Left ventricle myocardium inferior (tissue), 1 donor: ENCODE results near the gene GNB3. TPM values are rescaled to one million over a fixed set of nuclear protein-coding genes. Genes with fewer than 3 reads are reported as not detected.
A peak's percentile ranks its signal among the peaks of the same experiment; 100 is the strongest.
"Not testable (repeated sequence)": the region's sequence is repeated elsewhere in the genome, so short reads cannot be mapped to it uniquely, and the experiment has no call there.

Experiments
- DNase-seq: peaks from one replicate; pipeline ENCODE4 v3.0.0-alpha.2; 2020
- H3K27ac ChIP-seq: fragments of 200-600 bp; replicated peaks from 2 replicates; pipeline ENCODE4 v1.8.0; 2021
- H3K27me3 ChIP-seq: fragments of 200-600 bp; 2 replicates; pipeline ENCODE4 v1.8.0; 2021; ENCODE audit warnings: low read depth
- H3K36me3 ChIP-seq: fragments of 200-600 bp; 2 replicates; pipeline ENCODE4 v1.8.0; 2021
- H3K4me1 ChIP-seq: fragments of 200-600 bp; 2 replicates; pipeline ENCODE4 v1.8.0; 2021
- H3K4me3 ChIP-seq: fragments of 200-600 bp; 2 replicates; pipeline ENCODE4 v1.8.0; 2021; ENCODE audit warnings: mild to moderate bottlenecking, moderate library complexity
- H3K9me3 ChIP-seq: fragments of 200-600 bp; replicated peaks from 2 replicates; pipeline ENCODE4 v1.8.0; 2021
- intact Hi-C: fragments of 100-400 bp; cut with micrococcal nuclease; formaldehyde crosslinking; loops from one replicate; pipeline ENCODE4 v1.11.0; 2022
- total RNA-seq: library from RNA; stranded (reverse); fragmentation: NEBNext Ultra II Directional; extraction: Animal tissue kit (Norgen Biotek cat#: 25700); gene quantifications from one replicate; pipeline ENCODE4 v1.2.1, GENCODE V29; 2021
- TF ChIP-seq, protein P1 (sequence below): fragments of 200-600 bp; IDR thresholded peaks from 2 replicates; pipeline ENCODE4 v1.8.0; 2021; ENCODE audit warnings: antibody characterized with exemption, mild to moderate bottlenecking, borderline replicate concordance
- donor health status: DM: no; HTN: yes; CAD: no; lungs with severe emphysema.

GNB3 gene
- total RNA-seq, 1 donor from 2014 or later, result 7.5 TPM

- H3K27ac ChIP-seq, result peak overlapping the region; percentile 94
- H3K9me3 ChIP-seq, result no peaks in the 10 kb centered on the region
- H3K4me3 ChIP-seq, result peak overlapping the region; percentile 68
- TF ChIP-seq, protein P1, sequence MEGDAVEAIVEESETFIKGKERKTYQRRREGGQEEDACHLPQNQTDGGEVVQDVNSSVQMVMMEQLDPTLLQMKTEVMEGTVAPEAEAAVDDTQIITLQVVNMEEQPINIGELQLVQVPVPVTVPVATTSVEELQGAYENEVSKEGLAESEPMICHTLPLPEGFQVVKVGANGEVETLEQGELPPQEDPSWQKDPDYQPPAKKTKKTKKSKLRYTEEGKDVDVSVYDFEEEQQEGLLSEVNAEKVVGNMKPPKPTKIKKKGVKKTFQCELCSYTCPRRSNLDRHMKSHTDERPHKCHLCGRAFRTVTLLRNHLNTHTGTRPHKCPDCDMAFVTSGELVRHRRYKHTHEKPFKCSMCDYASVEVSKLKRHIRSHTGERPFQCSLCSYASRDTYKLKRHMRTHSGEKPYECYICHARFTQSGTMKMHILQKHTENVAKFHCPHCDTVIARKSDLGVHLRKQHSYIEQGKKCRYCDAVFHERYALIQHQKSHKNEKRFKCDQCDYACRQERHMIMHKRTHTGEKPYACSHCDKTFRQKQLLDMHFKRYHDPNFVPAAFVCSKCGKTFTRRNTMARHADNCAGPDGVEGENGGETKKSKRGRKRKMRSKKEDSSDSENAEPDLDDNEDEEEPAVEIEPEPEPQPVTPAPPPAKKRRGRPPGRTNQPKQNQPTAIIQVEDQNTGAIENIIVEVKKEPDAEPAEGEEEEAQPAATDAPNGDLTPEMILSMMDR, result peak; percentile 96
- peaks cover 12% of the 10 kb centered on the region for H3K4me1 ChIP-seq
- intact Hi-C loops, result no loop called here
- peak; percentile 99 for DNase-seq
- H3K27me3 ChIP-seq, result no peaks in the 10 kb centered on the region
- H3K36me3 ChIP-seq, result no peaks in the 10 kb centered on the region
Measured at GRCh38 chr12:6890789-6891645, 50.3 kb downstream of the GNB3 start.

GRCh38 chr12:6891646-6892001, 50.9 kb downstream of the GNB3 start:
- TF ChIP-seq, protein P1, result no peak
- DNase-seq, result no peak
- intact Hi-C loops, result no loop called here
- peaks cover 12% of the 10 kb centered on the region for H3K4me1 ChIP-seq
- H3K9me3 ChIP-seq, result no peaks in the 10 kb centered on the region
- peak overlapping the region; percentile 94 for H3K27ac ChIP-seq
- H3K27me3 ChIP-seq, result no peaks in the 10 kb centered on the region
- peak overlapping the region; percentile 68 for H3K4me3 ChIP-seq
- no peaks in the 10 kb centered on the region for H3K36me3 ChIP-seq

GRCh38 chr12:6892683-6893082, 52.0 kb downstream of the GNB3 start:
- H3K36me3 ChIP-seq, H3K27ac ChIP-seq, DNase-seq, intact Hi-C loops, H3K4me3 ChIP-seq, H3K9me3 ChIP-seq, H3K27me3 ChIP-seq: not testable (repeated sequence)
- peaks cover 12% of the 10 kb centered on the region for H3K4me1 ChIP-seq

- TF ChIP-seq, protein P1, result no peak
- DNase-seq, result no peak
- no peaks in the 10 kb centered on the region for H3K9me3 ChIP-seq
- H3K27me3 ChIP-seq, result no peaks in the 10 kb centered on the region
- peaks cover 12% of the 10 kb centered on the region for H3K4me1 ChIP-seq
- no peaks in the 10 kb centered on the region for H3K36me3 ChIP-seq
- intact Hi-C loops, result no loop called here
- H3K27ac ChIP-seq, result no peak overlapping the region
- H3K4me3 ChIP-seq, result no peak overlapping the region
Measured at GRCh38 chr12:6894321-6894720, 53.6 kb downstream of the GNB3 start.

Other genes starting within 250 kb of the GNB3 start
- gene CHD4, start 233.5 kb upstream of the GNB3 start, total RNA-seq, result 151 TPM
- gene LPAR5, start 205.0 kb upstream of the GNB3 start, total RNA-seq, result 7.0 TPM
- gene ACRBP, start 193.5 kb upstream of the GNB3 start, total RNA-seq, result 1.4 TPM
- 23.2 TPM for gene ING4, start 177.8 kb upstream of the GNB3 start, total RNA-seq
- gene ZNF384, start 151.6 kb upstream of the GNB3 start, total RNA-seq, result 26.5 TPM
- 0.41 TPM for gene PIANP, start 140.1 kb upstream of the GNB3 start, total RNA-seq
- 73.2 TPM for gene COPS7A, start 116.9 kb upstream of the GNB3 start, total RNA-seq
- 153 TPM for gene MLF2, start 87.8 kb upstream of the GNB3 start, total RNA-seq
- 104 TPM for gene PTMS, start 74.6 kb upstream of the GNB3 start, total RNA-seq
- gene LAG3, start 68.4 kb upstream of the GNB3 start, total RNA-seq, result not detected
- 7.4 TPM for gene CD4, start 51.4 kb upstream of the GNB3 start, total RNA-seq
- gene GPR162, start 19.1 kb upstream of the GNB3 start, total RNA-seq, result 6.5 TPM
- 17.5 TPM for gene P3H3, start 12.5 kb upstream of the GNB3 start, total RNA-seq
- 0.55 TPM for gene CDCA3, start 10.4 kb downstream of the GNB3 start, total RNA-seq
- gene USP5, start 11.2 kb downstream of the GNB3 start, total RNA-seq, result 73.6 TPM
- 753 TPM for gene TPI1, start 26.6 kb downstream of the GNB3 start, total RNA-seq
- 3.2 TPM for gene SPSB2, start 32.4 kb downstream of the GNB3 start, total RNA-seq
- 11.6 TPM for gene LRRC23, start 63.9 kb downstream of the GNB3 start, total RNA-seq
- 14.8 TPM for gene ENO2, start 73.7 kb downstream of the GNB3 start, total RNA-seq
- 71.4 TPM for gene ATN1, start 87.0 kb downstream of the GNB3 start, total RNA-seq
- gene RNU7-1, start 102.9 kb downstream of the GNB3 start, total RNA-seq, result not detected
- 227 TPM for gene C12orf57, start 103.1 kb downstream of the GNB3 start, total RNA-seq
- 6.7 TPM for gene PTPN6, start 110.4 kb downstream of the GNB3 start, total RNA-seq
- 142 TPM for gene PHB2, start 129.7 kb downstream of the GNB3 start, total RNA-seq
- gene EMG1, start 130.0 kb downstream of the GNB3 start, total RNA-seq, result 44.3 TPM
- 35.1 TPM for gene LPCAT3, start 177.6 kb downstream of the GNB3 start, total RNA-seq
- gene C1S, start 219.8 kb downstream of the GNB3 start, total RNA-seq, result 108 TPM